Subcutaneous adipose tissue (tissue), 4 donors: Measurements from ENCODE around the gene ABCF2. TPM values are rescaled to one million over a fixed set of nuclear protein-coding genes. Genes with fewer than 3 reads are reported as not detected.

ENCODE experiments used
- CTCF ChIP-seq: fragments of 450-650 bp; IDR thresholded peaks from one replicate; pipeline ENCODE4 v1.5.1; 2016; ENCODE audit warnings: low read depth, mild to moderate bottlenecking, control low read depth, antibody characterized with exemption, moderate library complexity
- total RNA-seq, 4 donors: library from RNA; depleted of rRNA; stranded (reverse); fragments of >200 nt; gene quantifications; one replicate each; pipeline ENCODE4 v1.1.0, GENCODE V29; 2016

ABCF2 gene
- total RNA-seq, 4 donors from 2014 or later: 21.2 to 34.7 (median 29.3) TPM

- no peak for TF ChIP-seq CTCF
These were observed 13.5 kb upstream of the ABCF2 start for GRCh38 chr7:151240536-151240935.

DNA sequence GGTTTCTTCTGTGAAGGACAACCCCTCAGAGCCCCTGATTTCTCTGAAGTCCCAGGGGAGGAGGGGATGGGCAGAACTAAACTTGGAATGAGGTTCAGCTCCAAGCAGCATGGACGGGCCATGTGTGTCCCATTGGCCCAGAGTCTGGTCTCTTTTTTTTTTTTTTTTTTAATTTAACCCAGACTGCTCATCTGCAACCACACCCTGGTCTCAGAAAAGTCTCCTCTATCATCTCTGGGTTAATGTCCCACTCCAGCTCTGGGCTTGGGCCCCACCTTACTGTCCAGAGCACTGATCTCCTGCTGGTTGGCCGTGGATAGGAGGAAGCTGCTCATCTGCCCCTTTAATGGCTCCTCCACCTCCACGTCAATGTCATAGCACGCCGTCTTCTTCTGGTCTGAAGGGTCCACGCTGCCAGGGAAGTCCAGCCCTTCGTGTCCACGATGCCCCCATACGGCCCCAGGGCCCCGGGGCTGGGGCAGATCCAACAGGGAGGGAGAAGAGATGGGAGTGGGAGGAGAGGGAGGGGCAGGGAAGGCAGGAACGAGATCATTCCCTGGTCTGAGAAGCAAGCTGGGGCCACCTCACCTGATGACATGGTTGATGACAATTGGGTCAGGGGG is 12.9 kb upstream of the ABCF2 start:
- no peak for TF ChIP-seq CTCF

DNA sequence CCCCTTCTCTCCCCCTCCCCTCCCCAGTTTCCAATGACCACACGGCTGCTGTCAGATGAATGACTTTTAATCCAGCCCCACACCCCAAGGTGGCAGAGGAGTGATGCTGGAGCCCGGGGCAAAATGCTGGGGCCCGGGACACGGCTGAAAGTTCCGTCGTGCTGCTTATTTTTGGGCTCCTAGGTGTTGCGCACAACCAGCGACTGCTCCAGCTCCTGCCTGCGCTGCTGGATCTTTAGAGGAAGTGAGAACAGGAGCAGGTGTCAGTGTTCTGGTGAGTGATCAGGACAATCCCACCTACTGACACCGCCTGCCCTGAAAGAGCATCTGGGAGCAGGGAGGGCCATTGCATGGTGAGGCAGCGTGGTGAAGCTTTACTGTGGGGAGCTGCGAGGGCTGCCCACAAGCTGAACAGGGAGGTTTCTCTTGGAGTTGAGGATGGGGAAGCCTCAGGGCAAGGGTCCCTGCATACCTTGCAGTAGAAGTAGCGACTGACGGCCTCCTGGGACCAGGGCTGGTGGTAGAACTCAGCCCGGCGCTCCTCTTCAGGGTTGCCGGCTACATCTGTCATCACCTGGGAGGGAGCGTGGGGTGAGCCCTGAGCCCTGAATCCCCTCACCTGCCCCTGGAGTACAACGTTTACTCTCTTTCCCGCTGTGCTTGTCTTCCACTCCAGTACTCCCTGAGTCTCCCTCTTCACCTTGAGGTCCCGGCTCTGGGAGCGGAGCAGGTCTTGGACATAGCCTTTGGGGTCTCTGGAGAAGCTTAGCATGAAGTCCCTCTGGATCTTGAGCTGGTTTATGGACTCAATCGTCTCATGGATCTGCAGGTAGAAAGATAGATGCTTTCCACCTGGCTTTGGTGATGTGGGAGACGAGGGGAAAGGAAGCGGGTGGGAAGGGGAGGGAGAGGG is 12.2 kb upstream of the ABCF2 start:
- no peak for TF ChIP-seq CTCF

DNA sequence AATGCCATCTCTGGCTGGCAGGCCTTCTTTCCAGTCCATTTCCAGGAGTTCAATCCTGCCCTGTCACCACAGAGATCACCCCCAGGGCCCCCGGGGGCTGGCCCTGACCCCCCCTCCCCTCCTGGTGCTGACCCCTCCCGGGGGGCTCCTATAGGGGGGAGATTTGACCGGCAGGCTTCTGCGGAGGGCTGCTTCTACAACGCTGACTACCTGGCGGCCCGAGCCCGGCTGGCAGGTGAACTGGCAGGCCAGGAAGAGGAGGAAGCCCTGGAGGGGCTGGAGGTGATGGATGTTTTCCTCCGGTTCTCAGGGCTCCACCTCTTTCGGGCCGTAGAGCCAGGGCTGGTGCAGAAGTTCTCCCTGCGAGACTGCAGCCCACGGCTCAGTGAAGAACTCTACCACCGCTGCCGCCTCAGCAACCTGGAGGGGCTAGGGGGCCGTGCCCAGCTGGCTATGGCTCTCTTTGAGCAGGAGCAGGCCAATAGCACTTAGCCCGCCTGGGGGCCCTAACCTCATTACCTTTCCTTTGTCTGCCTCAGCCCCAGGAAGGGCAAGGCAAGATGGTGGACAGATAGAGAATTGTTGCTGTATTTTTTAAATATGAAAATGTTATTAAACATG is 11.3 kb upstream of the ABCF2 start:
- TF ChIP-seq CTCF: no peak

DNA sequence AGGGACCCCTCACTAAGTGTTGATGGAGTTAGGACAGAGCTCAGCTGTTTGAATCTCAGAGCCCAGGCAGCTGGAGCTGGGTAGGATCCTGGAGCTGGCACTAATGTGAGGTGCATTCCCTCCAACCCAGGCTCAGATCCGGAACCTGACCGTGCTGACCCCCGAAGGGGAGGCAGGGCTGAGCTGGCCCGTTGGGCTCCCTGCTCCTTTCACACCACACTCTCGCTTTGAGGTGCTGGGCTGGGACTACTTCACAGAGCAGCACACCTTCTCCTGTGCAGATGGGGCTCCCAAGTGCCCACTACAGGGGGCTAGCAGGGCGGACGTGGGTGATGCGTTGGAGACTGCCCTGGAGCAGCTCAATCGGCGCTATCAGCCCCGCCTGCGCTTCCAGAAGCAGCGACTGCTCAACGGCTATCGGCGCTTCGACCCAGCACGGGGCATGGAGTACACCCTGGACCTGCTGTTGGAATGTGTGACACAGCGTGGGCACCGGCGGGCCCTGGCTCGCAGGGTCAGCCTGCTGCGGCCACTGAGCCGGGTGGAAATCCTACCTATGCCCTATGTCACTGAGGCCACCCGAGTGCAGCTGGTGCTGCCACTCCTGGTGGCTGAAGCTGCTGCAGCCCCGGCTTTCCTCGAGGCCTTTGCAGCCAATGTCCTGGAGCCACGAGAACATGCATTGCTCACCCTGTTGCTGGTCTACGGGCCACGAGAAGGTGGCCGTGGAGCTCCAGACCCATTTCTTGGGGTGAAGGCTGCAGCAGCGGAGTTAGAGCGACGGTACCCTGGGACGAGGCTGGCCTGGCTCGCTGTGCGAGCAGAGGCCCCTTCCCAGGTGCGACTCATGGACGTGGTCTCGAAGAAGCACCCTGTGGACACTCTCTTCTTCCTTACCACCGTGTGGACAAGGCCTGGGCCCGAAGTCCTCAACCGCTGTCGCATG is 10.5 kb upstream of the ABCF2 start:
- TF ChIP-seq CTCF: no peak

DNA sequence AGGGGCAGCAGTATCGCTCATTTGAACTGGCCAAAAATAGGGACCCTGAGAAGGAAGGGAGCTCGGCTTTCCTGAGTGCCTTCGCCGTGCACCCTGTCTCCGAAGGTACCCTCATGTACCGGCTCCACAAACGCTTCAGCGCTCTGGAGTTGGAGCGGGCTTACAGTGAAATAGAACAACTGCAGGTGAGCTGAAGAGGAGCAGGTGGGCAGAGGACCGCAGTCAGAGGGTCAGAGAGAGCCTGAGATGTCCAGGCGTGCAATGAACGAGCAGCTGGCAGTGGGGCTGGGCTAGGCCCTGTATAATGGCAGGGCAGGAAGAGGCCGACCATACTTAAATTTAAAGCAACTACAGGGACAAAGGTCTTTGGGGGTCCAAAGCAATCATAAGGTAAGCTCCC is 9.4 kb upstream of the ABCF2 start:
- TF ChIP-seq CTCF: no peak
